GM18868 (cell line): ENCODE measurements around the gene PSEN1.

Experiments used
- ATAC-seq: cut with Tn5 transposase; IDR thresholded peaks from one replicate; pipeline ENCODE4 v1.9.1; 2021; ENCODE audit warnings: mild to moderate bottlenecking, moderate library complexity; ENCODE audit not compliant: unreplicated experiment

PSEN1 gene

GRCh38 chr14:73238424-73238852 is 102.1 kb downstream of the PSEN1 start:
- no peak for ATAC-seq

GRCh38 chr14:73238941-73239340 is 102.6 kb downstream of the PSEN1 start:
- no peak for ATAC-seq

- ATAC-seq = no peak
Measured at GRCh38 chr14:73239393-73240241, 103.3 kb downstream of the PSEN1 start.

GRCh38 chr14:73240816-73241480 is 104.6 kb downstream of the PSEN1 start:
- no peak for ATAC-seq

GRCh38 chr14:73241481-73242165 is 105.3 kb downstream of the PSEN1 start:
- ATAC-seq = no peak

- no peak for ATAC-seq
Measured at GRCh38 chr14:73242357-73242901, 106.1 kb downstream of the PSEN1 start.

GRCh38 chr14:73243341-73243740 is 107.0 kb downstream of the PSEN1 start:
- no peak for ATAC-seq

- no peak for ATAC-seq
Measured at GRCh38 chr14:73243748-73244147, 107.4 kb downstream of the PSEN1 start.

GRCh38 chr14:73244541-73245290 is 108.4 kb downstream of the PSEN1 start:
- no peak for ATAC-seq

- ATAC-seq = peak; percentile 47
Measured at GRCh38 chr14:73245480-73246325, 109.4 kb downstream of the PSEN1 start.

- ATAC-seq = no peak
Measured at GRCh38 chr14:73246387-73247150, 110.3 kb downstream of the PSEN1 start.

- peak; percentile 59 for ATAC-seq
Measured at GRCh38 chr14:73248108-73248868, 112.0 kb downstream of the PSEN1 start.

GRCh38 chr14:73249108-73249507 is 112.8 kb downstream of the PSEN1 start:
- no peak for ATAC-seq

- ATAC-seq = no peak
Measured at GRCh38 chr14:73249564-73250316, 113.4 kb downstream of the PSEN1 start.

GRCh38 chr14:73250317-73250713 is 114.0 kb downstream of the PSEN1 start:
- no peak for ATAC-seq

GRCh38 chr14:73250781-73251500 is 114.6 kb downstream of the PSEN1 start:
- no peak for ATAC-seq
